IMR-90 (cell line): Measurements from ENCODE around the gene ATP9B. TPM values are rescaled to one million over a fixed set of nuclear protein-coding genes. Genes with fewer than 3 reads are reported as not detected.

Source experiments
- ATAC-seq: fragments of 200-7000 bp; cut with Tn5 transposase; 2 replicates; pipeline ENCODE4 v1.9.1; 2020; ENCODE audit warnings: low read depth, mild to moderate bottlenecking, moderate library complexity
- BruUV-seq: library from RNA; stranded (reverse); fragments of 400-500 nt; replicated peaks from 2 replicates; lab custom pipeline; 2021; lab: Mats Ljungman, UMichigan
- CTCF ChIA-PET: fragments of 300-600 bp; formaldehyde crosslinking; extraction: SDS; loops from one replicate; lab custom pipeline; 2021; ENCODE audit warnings: antibody characterized with exemption; lab: Yijun Ruan, JAX
- POLR2A ChIA-PET: fragments of 300-600 bp; sonication (Branson Sonifier 250); formaldehyde crosslinking; loops from one replicate; lab custom pipeline; 2022; ENCODE audit warnings: antibody characterized with exemption; ENCODE audit not compliant: unreplicated experiment; lab: Charles Lee
- DNase-seq: peaks from one replicate; pipeline ENCODE4 v3.0.0; 2013
- H2AFZ ChIP-seq: replicated peaks from 2 replicates; pipeline ENCODE3; 2013; ENCODE audit warnings: low read length, mild to moderate bottlenecking; ENCODE audit not compliant: poor library complexity
- H2AK5ac ChIP-seq: 2 replicates; pipeline ENCODE4 v1.6.1; 2013; ENCODE audit warnings: low read depth, low read length, inconsistent platforms
- H2AK9ac ChIP-seq: replicated peaks from 2 replicates; pipeline ENCODE3; 2013; ENCODE audit warnings: mild to moderate bottlenecking, low read depth, low read length, moderate library complexity; ENCODE audit not compliant: poor library complexity
- H2BK120ac ChIP-seq: 2 replicates; pipeline ENCODE4 v1.6.1; 2013; ENCODE audit warnings: low read depth, low read length, inconsistent platforms
- H2BK15ac ChIP-seq: 3 replicates; pipeline ENCODE4 v1.6.1; 2013; ENCODE audit warnings: low read depth, low read length, inconsistent platforms
- H2BK20ac ChIP-seq: 2 replicates; pipeline ENCODE4 v1.6.1; 2013; ENCODE audit warnings: low read depth, mild to moderate bottlenecking, inconsistent platforms, low read length, moderate library complexity
- H2BK5ac ChIP-seq: 2 replicates; pipeline ENCODE4 v1.6.1; 2013; ENCODE audit warnings: mild to moderate bottlenecking, low read depth, low read length, inconsistent platforms; ENCODE audit not compliant: poor library complexity, severe bottlenecking
- H3K14ac ChIP-seq: replicated peaks from 2 replicates; pipeline ENCODE4 v1.6.1; 2013; ENCODE audit warnings: low read depth, low read length, inconsistent platforms
- H3K18ac ChIP-seq: 2 replicates; pipeline ENCODE4 v1.6.1; 2013; ENCODE audit warnings: low read depth, low read length, control low read depth
- H3K23ac ChIP-seq: 2 replicates; pipeline ENCODE4 v1.6.1; 2013; ENCODE audit warnings: low read depth, low read length, inconsistent platforms
- H3K27ac ChIP-seq: 2 replicates; pipeline ENCODE4 v1.5.1; 2013; ENCODE audit warnings: mild to moderate bottlenecking, control low read depth, low read length; ENCODE audit not compliant: insufficient read depth
- H3K27me3 ChIP-seq: 2 replicates; pipeline ENCODE4 v1.6.1; 2013; ENCODE audit warnings: low read length; ENCODE audit not compliant: control insufficient read depth, insufficient read depth
- H3K36me3 ChIP-seq: 2 replicates; pipeline ENCODE4 v1.6.1; 2013; ENCODE audit warnings: low read length, mixed read lengths; ENCODE audit not compliant: control insufficient read depth, insufficient read depth
- H3K4ac ChIP-seq: 2 replicates; pipeline ENCODE4 v1.6.1; 2013; ENCODE audit warnings: low read depth, low read length, inconsistent platforms
- H3K4me1 ChIP-seq: 2 replicates; pipeline ENCODE4 v1.6.1; 2013; ENCODE audit warnings: low read length, mixed read lengths; ENCODE audit not compliant: control insufficient read depth, insufficient read depth
- H3K4me2 ChIP-seq: 2 replicates; pipeline ENCODE4 v1.6.1; 2013; ENCODE audit warnings: low read depth, mild to moderate bottlenecking, control low read depth, low read length, moderate library complexity
- H3K4me3 ChIP-seq: 2 replicates; pipeline ENCODE4 v1.5.1; 2013; ENCODE audit warnings: low read depth, mild to moderate bottlenecking, control low read depth, low read length, moderate library complexity; ENCODE audit not compliant: insufficient read depth
- H3K56ac ChIP-seq: 2 replicates; pipeline ENCODE4 v1.6.1; 2013; ENCODE audit warnings: low read length, inconsistent platforms; ENCODE audit not compliant: insufficient read depth; ENCODE audit errors: extremely low read depth
- H3K79me1 ChIP-seq, 2 experiments: 2 replicates each; pipeline ENCODE4 v1.6.1; 2013; ENCODE audit warnings: low read length in 2 of 2, inconsistent platforms in 1 of 2, low read depth in 1 of 2
- H3K9ac ChIP-seq: 2 replicates; pipeline ENCODE4 v1.6.1; 2013; ENCODE audit warnings: low read depth, low read length, control low read depth
- H3K9me1 ChIP-seq: 2 replicates; pipeline ENCODE4 v1.6.1; 2013; ENCODE audit warnings: low read length, inconsistent platforms; ENCODE audit not compliant: insufficient read depth
- H3K9me3 ChIP-seq: 2 replicates; pipeline ENCODE4 v1.6.1; 2013; ENCODE audit warnings: low read length; ENCODE audit not compliant: control insufficient read depth, insufficient read depth
- H4K20me1 ChIP-seq: 2 replicates; pipeline ENCODE4 v1.6.1; 2013; ENCODE audit warnings: low read length, inconsistent platforms; ENCODE audit not compliant: insufficient read depth
- H4K5ac ChIP-seq: 2 replicates; pipeline ENCODE4 v1.6.1; 2013; ENCODE audit warnings: mild to moderate bottlenecking, low read depth, low read length, control low read depth
- H4K8ac ChIP-seq, 2 experiments: 2 replicates each; pipeline ENCODE4 v1.6.1; 2013; ENCODE audit warnings: low read depth in 2 of 2, low read length in 2 of 2, control low read depth in 1 of 2, inconsistent platforms in 1 of 2
- H4K91ac ChIP-seq: 2 replicates; pipeline ENCODE4 v1.6.1; 2013; ENCODE audit warnings: low read depth, low read length, inconsistent platforms; ENCODE audit not compliant: insufficient read depth
- BHLHE40 ChIP-seq: fragments of 150-350 bp; IDR thresholded peaks from 2 replicates; pipeline ENCODE4 v1.6.1; 2016; ENCODE audit warnings: mild to moderate bottlenecking, low read depth, low read length
- CEBPB ChIP-seq: IDR thresholded peaks from 2 replicates; pipeline ENCODE4 v1.6.1; 2012; ENCODE audit warnings: low read depth, low read length, improper control_type of control experiment
- CHD1 ChIP-seq: IDR thresholded peaks from 2 replicates; pipeline ENCODE4 v1.6.1; 2012; ENCODE audit warnings: low read depth, low read length, improper control_type of control experiment
- CTCF ChIP-seq: conservative IDR thresholded peaks from 2 replicates; pipeline ENCODE4 v1.5.1; 2012; ENCODE audit warnings: mild to moderate bottlenecking, low read depth, low read length, improper control_type of control experiment
- ELK1 ChIP-seq: fragments of 150-350 bp; IDR thresholded peaks from 2 replicates; pipeline ENCODE4 v1.6.1; 2016; ENCODE audit warnings: low read depth, mild to moderate bottlenecking, low read length, moderate library complexity, borderline replicate concordance
- FOS ChIP-seq: fragments of 150-350 bp; IDR thresholded peaks from 2 replicates; pipeline ENCODE4 v1.6.1; 2016; ENCODE audit warnings: low read depth, low read length
- MAFK ChIP-seq: IDR thresholded peaks from 2 replicates; pipeline ENCODE4 v1.6.1; 2012; ENCODE audit warnings: low read depth, low read length, improper control_type of control experiment
- MAZ ChIP-seq: IDR thresholded peaks from 2 replicates; pipeline ENCODE4 v1.6.1; 2012; ENCODE audit warnings: low read depth, mild to moderate bottlenecking, low read length, improper control_type of control experiment, moderate library complexity, borderline replicate concordance
- MXI1 ChIP-seq: IDR thresholded peaks from 2 replicates; pipeline ENCODE4 v1.6.1; 2012; ENCODE audit warnings: low read depth, mild to moderate bottlenecking, low read length, moderate library complexity, borderline replicate concordance
- NFE2L2 ChIP-seq: fragments of 150-350 bp; IDR thresholded peaks from 2 replicates; pipeline ENCODE4 v1.6.1; 2016; ENCODE audit warnings: low read depth, mild to moderate bottlenecking, low read length
- POLR2A ChIP-seq: IDR thresholded peaks from 2 replicates; pipeline ENCODE4 v1.6.1; 2012; ENCODE audit warnings: mild to moderate bottlenecking, low read depth, low read length
- RAD21 ChIP-seq: IDR thresholded peaks from 2 replicates; pipeline ENCODE4 v1.6.1; 2012; ENCODE audit warnings: low read length, improper control_type of control experiment
- RCOR1 ChIP-seq: IDR thresholded peaks from 2 replicates; pipeline ENCODE4 v1.6.1; 2012; ENCODE audit warnings: mild to moderate bottlenecking, low read length, improper control_type of control experiment; ENCODE audit not compliant: insufficient replicate concordance
- RFX5 ChIP-seq: IDR thresholded peaks from 2 replicates; pipeline ENCODE4 v1.8.0; 2012; ENCODE audit warnings: low read depth, mild to moderate bottlenecking, low read length, moderate library complexity
- SMC3 ChIP-seq: fragments of 150-350 bp; IDR thresholded peaks from 2 replicates; pipeline ENCODE4 v1.6.1; 2016; ENCODE audit warnings: low read depth, mild to moderate bottlenecking, antibody characterized with exemption, low read length, moderate library complexity
- USF2 ChIP-seq: fragments of 150-350 bp; IDR thresholded peaks from 2 replicates; pipeline ENCODE4 v1.6.1; 2017; ENCODE audit warnings: mild to moderate bottlenecking, antibody characterized with exemption, low read length, low read depth
- WGBS, 2 experiments: methylation state at CpG; one replicate each; pipeline versions ENCODE4 v1.1.5 to v1.1.7; 2013; ENCODE audit warnings: missing lambda C conversion rate in 2 of 2; ENCODE audit not compliant: insufficient read length in 1 of 2; ENCODE audit errors: extremely low coverage in 2 of 2; 5-methylcytosine and 5-hydroxymethylcytosine counted together
- dilution Hi-C: fragments of 300-500 bp; cut with HindIII; formaldehyde crosslinking; loops from one replicate; pipeline ENCODE4 v1.14.3; 2018; ENCODE audit warnings: low sequenced_read_pairs; ENCODE audit not compliant: unreplicated experiment
- in situ Hi-C: fragments of 300-500 bp; cut with MboI; formaldehyde crosslinking; loops from 3 replicates; pipeline ENCODE4 v1.14.3; 2019; ENCODE audit warnings: low sequenced_read_pairs, inconsistent platforms, mixed read lengths
- intact Hi-C: fragments of 100-400 bp; cut with micrococcal nuclease; formaldehyde crosslinking; loops from 2 replicates; pipeline ENCODE4 v1.10.0; 2022
- polyA plus RNA-seq, 3 experiments: library from polyadenylated mRNA; depleted of rRNA; stranded (reverse); fragments of >200 nt; gene quantifications; 2 replicates each; pipeline ENCODE4 v1.2.3, GENCODE V29; 2012; ENCODE audit warnings: low replicate concordance in 1 of 3
- total RNA-seq: library from RNA; depleted of rRNA; stranded (reverse); fragments of >200 nt; gene quantifications from 2 replicates; pipeline ENCODE4 v1.2.3, GENCODE V29; 2012

The ATP9B gene
- total and polyA plus RNA-seq, 2 of the 4 experiments (the other 2 are of a cell fraction) = 11.0 to 11.5 TPM

- no peak overlapping the region for H2BK5ac ChIP-seq
- no peaks in the 10 kb centered on the region for H3K4me1 ChIP-seq
- H3K27me3 ChIP-seq = no peaks in the 10 kb centered on the region
- in situ Hi-C loops (no loop called here), dilution Hi-C loops (no loop called here), intact Hi-C loops (no loop called here)
- no peak overlapping the region for H3K4me3 ChIP-seq
- H3K4me2 ChIP-seq = no peak overlapping the region
- H4K91ac ChIP-seq = no peak overlapping the region
- H2AK5ac ChIP-seq = no peak overlapping the region
- ATAC-seq (no peak), DNase-seq (no peak)
- CTCF ChIA-PET = no interaction called here
- H4K8ac ChIP-seq = no peak overlapping the region
- H3K23ac ChIP-seq = no peak overlapping the region
- no peak for TF ChIP-seq POLR2A
- TF ChIP-seq RCOR1 = no peak
- no peak for TF ChIP-seq ELK1
- no peak for TF ChIP-seq CTCF
- TF ChIP-seq NFE2L2 = no peak
- no peak for TF ChIP-seq RFX5
- no peak for TF ChIP-seq RAD21
- no peak for TF ChIP-seq MXI1
- no peak for TF ChIP-seq CHD1
- no peak for TF ChIP-seq MAZ
- no peak for TF ChIP-seq MAFK
- TF ChIP-seq FOS = no peak
- TF ChIP-seq SMC3 = no peak
- TF ChIP-seq CEBPB = no peak
- TF ChIP-seq BHLHE40 = no peak
- TF ChIP-seq USF2 = no peak
- no peak overlapping the region for H2BK20ac ChIP-seq
- no peak overlapping the region for H3K27ac ChIP-seq
- no peak overlapping the region for H3K9ac ChIP-seq
- no peak overlapping the region for H2BK120ac ChIP-seq
- no peak overlapping the region for H3K18ac ChIP-seq
- no peak overlapping the region for H3K4ac ChIP-seq
- peaks cover 14% of the 10 kb centered on the region for H3K36me3 ChIP-seq
- no peak overlapping the region for H2AFZ ChIP-seq
- POLR2A ChIA-PET = no interaction called here
- H3K14ac ChIP-seq = no peak overlapping the region
- H3K56ac ChIP-seq = no peak overlapping the region
- H3K9me1 ChIP-seq = no peaks in the 10 kb centered on the region; the same call in 1 of the 2 replicates
- H2AK9ac ChIP-seq = no peak overlapping the region
- no TSS peak for BruUV-seq
- 97% methylated on average over 5 of the region's 6 CpGs; no CpG with 5 or more reads in 1 of the 2 experiments for WGBS, 2 experiments
- H4K20me1 ChIP-seq = no peaks in the 10 kb centered on the region
- no peaks in the 10 kb centered on the region for H3K79me1 ChIP-seq
- H2BK15ac ChIP-seq = no peak overlapping the region
- H4K5ac ChIP-seq = no peak overlapping the region
- H3K9me3 ChIP-seq = no peaks in the 10 kb centered on the region
These were observed 263.9 kb downstream of the ATP9B start for GRCh38 chr18:79333046-79333445.
